ENCODE measurements around the gene FRMD5. TPM values are rescaled to one million over a fixed set of nuclear protein-coding genes. Genes with fewer than 3 reads are reported as not detected.

FRMD5 gene
- total and polyA plus RNA-seq, 2 donors = 0.09 to 0.11 TPM

DNA sequence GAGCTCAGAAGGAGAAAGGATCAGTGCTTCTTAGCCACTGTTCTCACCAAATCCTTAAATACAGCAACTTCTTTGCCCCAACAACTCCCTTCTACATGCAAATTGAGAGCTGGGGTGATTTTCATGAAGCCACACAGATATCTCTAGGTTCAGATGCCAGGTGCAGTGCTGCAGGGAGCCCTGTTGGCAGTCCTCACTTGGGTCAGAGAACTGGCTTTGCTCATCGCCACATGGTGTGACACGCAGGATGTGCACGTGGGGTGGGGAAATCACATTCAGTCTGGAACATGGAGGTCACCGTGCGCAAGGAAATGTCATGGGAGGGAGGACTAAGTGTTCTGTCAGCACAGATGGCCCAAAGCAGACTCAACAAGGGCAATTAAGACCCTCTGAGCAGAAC is 264.5 kb downstream of the FRMD5 start:
- Histone ChIP-seq H3K36me3 (ENCODE audit: control insufficient read depth in 2 of 2, insufficient read depth in 2 of 2, low read length in 1 of 2) (no peaks in the 10 kb centered on the region), H3K9me3 (ENCODE audit: control insufficient read depth in 2 of 2, insufficient read depth in 1 of 2, low read length in 1 of 2) (no peaks in the 10 kb centered on the region), H3K27me3 (ENCODE audit: control insufficient read depth in 2 of 2, insufficient read depth in 1 of 2, low read length in 1 of 2) (peaks cover 0 to 7% of the 10 kb centered on the region in 2 donors), H3K27ac (ENCODE audit: low read depth in 1 of 2, low read length in 1 of 2) (no peak overlapping the region), H3K4me1 (ENCODE audit: control insufficient read depth in 2 of 2, insufficient read depth in 2 of 2, low read length in 2 of 2) (no peaks in the 10 kb centered on the region), H3K4me3 (ENCODE audit: low read length in 2 of 2) (no peak overlapping the region)
- 84% methylated on average over 5 of the region's 5 CpGs for WGBS
- DNase-seq (ENCODE audit: low read depth in 6 of 9, low spot score in 9 of 9) = no peak

- H3K36me3 ChIP-seq (ENCODE audit: control insufficient read depth in 2 of 2, insufficient read depth in 2 of 2, low read length in 1 of 2) = no peaks in the 10 kb centered on the region
These were observed 265.0 kb downstream of the FRMD5 start for GRCh38 chr15:43930079-43930478.

DNA sequence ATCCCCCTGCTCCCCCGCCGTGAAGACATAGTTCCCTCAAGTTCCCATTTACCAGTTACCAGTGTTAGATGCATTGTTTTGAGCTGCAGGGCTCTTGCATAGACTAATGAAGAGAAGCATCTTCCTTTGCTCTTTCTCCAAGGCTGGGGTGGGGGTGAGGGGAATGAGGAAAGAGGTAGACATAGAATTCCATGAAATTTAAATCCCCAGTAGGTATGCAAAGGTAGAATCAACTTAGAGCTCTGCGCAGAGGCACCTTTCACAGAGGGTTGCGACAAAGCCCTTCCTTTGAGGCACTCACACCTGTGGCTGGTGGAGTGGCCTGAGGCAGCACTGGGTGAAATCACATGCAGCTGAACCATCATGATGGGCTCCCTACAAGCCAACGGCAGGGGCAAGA is 266.9 kb downstream of the FRMD5 start:
- Histone ChIP-seq H3K9me3 (ENCODE audit: control insufficient read depth in 2 of 2, insufficient read depth in 1 of 2, low read length in 1 of 2) (no peaks in the 10 kb centered on the region), H3K27me3 (ENCODE audit: control insufficient read depth in 2 of 2, insufficient read depth in 1 of 2, low read length in 1 of 2) (peaks cover 0 to 7% of the 10 kb centered on the region in 2 donors), H3K4me3 (ENCODE audit: low read length in 2 of 2) (no peak overlapping the region), H3K36me3 (ENCODE audit: control insufficient read depth in 2 of 2, insufficient read depth in 2 of 2, low read length in 1 of 2) (no peaks in the 10 kb centered on the region), H3K4me1 (ENCODE audit: control insufficient read depth in 2 of 2, insufficient read depth in 2 of 2, low read length in 2 of 2) (no peaks in the 10 kb centered on the region), H3K27ac (ENCODE audit: low read depth in 1 of 2, low read length in 1 of 2) (no peak overlapping the region)
- DNase-seq (ENCODE audit: low read depth in 6 of 9, low spot score in 9 of 9) = no peak
- WGBS = 68% methylated on average over 5 of the region's 5 CpGs

More at GRCh38 chr15:43930079-43930478, 265.0 kb downstream of the FRMD5 start:
- WGBS = 87% methylated on average over 2 of the region's 2 CpGs
- H3K27ac ChIP-seq (ENCODE audit: low read depth in 1 of 2, low read length in 1 of 2) = no peak overlapping the region
- no peak overlapping the region for H3K4me3 ChIP-seq (ENCODE audit: low read length in 2 of 2)
- no peaks in the 10 kb centered on the region for H3K9me3 ChIP-seq (ENCODE audit: control insufficient read depth in 2 of 2, insufficient read depth in 1 of 2, low read length in 1 of 2)
- peaks cover 0 to 7% of the 10 kb centered on the region in 2 donors for H3K27me3 ChIP-seq (ENCODE audit: control insufficient read depth in 2 of 2, insufficient read depth in 1 of 2, low read length in 1 of 2)
- no peak for DNase-seq (ENCODE audit: low read depth in 6 of 9, low spot score in 9 of 9)
- no peaks in the 10 kb centered on the region for H3K4me1 ChIP-seq (ENCODE audit: control insufficient read depth in 2 of 2, insufficient read depth in 2 of 2, low read length in 2 of 2)

GRCh38 chr15:43927203-43927602 is 267.9 kb downstream of the FRMD5 start:
- H3K4me1 ChIP-seq (ENCODE audit: control insufficient read depth in 2 of 2, insufficient read depth in 2 of 2, low read length in 2 of 2) = no peaks in the 10 kb centered on the region
- H3K36me3 ChIP-seq (ENCODE audit: control insufficient read depth in 2 of 2, insufficient read depth in 2 of 2, low read length in 1 of 2) = no peaks in the 10 kb centered on the region
- no peak overlapping the region for H3K27ac ChIP-seq (ENCODE audit: low read depth in 1 of 2, low read length in 1 of 2)
- no peak for DNase-seq (ENCODE audit: low read depth in 6 of 9, low spot score in 9 of 9)
- no peak overlapping the region for H3K4me3 ChIP-seq (ENCODE audit: low read length in 2 of 2)
- H3K27me3 ChIP-seq (ENCODE audit: control insufficient read depth in 2 of 2, insufficient read depth in 1 of 2, low read length in 1 of 2) = peaks cover 0 to 5% of the 10 kb centered on the region in 2 donors
- 86% methylated on average over 4 of the region's 4 CpGs for WGBS
- no peaks in the 10 kb centered on the region for H3K9me3 ChIP-seq (ENCODE audit: control insufficient read depth in 2 of 2, insufficient read depth in 1 of 2, low read length in 1 of 2)

GRCh38 chr15:43923553-43923952 is 271.5 kb downstream of the FRMD5 start:
- no peak for DNase-seq (ENCODE audit: low read depth in 6 of 9, low spot score in 9 of 9)
- no peak overlapping the region for H3K27ac ChIP-seq (ENCODE audit: low read depth in 1 of 2, low read length in 1 of 2)
- H3K27me3 ChIP-seq (ENCODE audit: control insufficient read depth in 2 of 2, insufficient read depth in 1 of 2, low read length in 1 of 2) = peaks cover 0 to 2% of the 10 kb centered on the region in 2 donors
- H3K9me3 ChIP-seq (ENCODE audit: control insufficient read depth in 2 of 2, insufficient read depth in 1 of 2, low read length in 1 of 2) = no peaks in the 10 kb centered on the region
- no peaks in the 10 kb centered on the region for H3K36me3 ChIP-seq (ENCODE audit: control insufficient read depth in 2 of 2, insufficient read depth in 2 of 2, low read length in 1 of 2)
- no peak overlapping the region for H3K4me3 ChIP-seq (ENCODE audit: low read length in 2 of 2)
- no peaks in the 10 kb centered on the region for H3K4me1 ChIP-seq (ENCODE audit: control insufficient read depth in 2 of 2, insufficient read depth in 2 of 2, low read length in 2 of 2)
- 97% methylated on average over 4 of the region's 4 CpGs for WGBS

DNA sequence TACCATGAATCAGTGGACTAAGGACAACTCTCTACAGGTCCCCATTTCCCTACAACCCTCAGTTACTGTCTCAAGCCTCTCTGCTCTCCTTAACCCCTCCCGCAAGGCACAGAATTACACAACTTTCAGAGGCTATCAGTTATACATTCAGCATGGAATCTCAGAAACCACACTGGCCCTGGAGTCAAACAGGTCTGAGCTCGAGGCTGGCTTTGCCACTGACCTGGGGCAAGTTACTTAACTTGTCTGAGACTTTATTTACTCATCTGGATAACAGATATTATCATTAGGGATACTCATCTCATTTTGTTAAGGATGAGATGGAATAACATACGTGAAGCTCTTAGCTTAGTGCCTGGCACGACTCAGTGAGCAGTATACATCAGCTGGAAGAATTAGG is 273.1 kb downstream of the FRMD5 start:
- no peaks in the 10 kb centered on the region for H3K36me3 ChIP-seq (ENCODE audit: control insufficient read depth in 2 of 2, insufficient read depth in 2 of 2, low read length in 1 of 2)
- peaks cover 0 to 2% of the 10 kb centered on the region in 2 donors for H3K27me3 ChIP-seq (ENCODE audit: control insufficient read depth in 2 of 2, insufficient read depth in 1 of 2, low read length in 1 of 2)
- WGBS = 91% methylated on average over 4 of the region's 4 CpGs
- no peak for DNase-seq (ENCODE audit: low read depth in 6 of 9, low spot score in 9 of 9)
- H3K27ac ChIP-seq (ENCODE audit: low read depth in 1 of 2, low read length in 1 of 2) = no peak overlapping the region
- H3K9me3 ChIP-seq (ENCODE audit: control insufficient read depth in 2 of 2, insufficient read depth in 1 of 2, low read length in 1 of 2) = no peaks in the 10 kb centered on the region
- no peaks in the 10 kb centered on the region for H3K4me1 ChIP-seq (ENCODE audit: control insufficient read depth in 2 of 2, insufficient read depth in 2 of 2, low read length in 2 of 2)
- no peak overlapping the region for H3K4me3 ChIP-seq (ENCODE audit: low read length in 2 of 2)

DNA sequence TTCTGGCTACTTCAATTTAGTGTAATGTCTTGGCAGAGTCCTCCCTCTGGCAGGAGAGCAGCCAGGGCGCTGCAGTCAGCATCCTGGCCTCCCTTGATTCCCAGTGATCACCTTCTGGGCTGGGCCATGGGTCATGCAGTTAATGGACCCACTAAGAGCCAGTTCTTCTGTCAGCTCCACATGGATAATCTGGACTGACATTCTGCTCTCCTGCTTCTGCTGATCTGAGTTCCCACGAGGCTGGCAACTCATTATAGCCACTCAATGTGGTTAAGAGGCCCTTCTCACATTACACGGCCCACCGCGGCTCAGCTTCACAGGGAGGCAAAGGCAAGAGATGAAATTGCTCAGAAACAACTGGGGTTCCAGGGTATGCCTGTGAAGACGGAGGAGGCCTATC is 274.3 kb downstream of the FRMD5 start:
- Histone ChIP-seq H3K4me1 (ENCODE audit: control insufficient read depth in 2 of 2, insufficient read depth in 2 of 2, low read length in 2 of 2) (no peaks in the 10 kb centered on the region), H3K9me3 (ENCODE audit: control insufficient read depth in 2 of 2, insufficient read depth in 1 of 2, low read length in 1 of 2) (no peaks in the 10 kb centered on the region), H3K27ac (ENCODE audit: low read depth in 1 of 2, low read length in 1 of 2) (no peak overlapping the region), H3K36me3 (ENCODE audit: control insufficient read depth in 2 of 2, insufficient read depth in 2 of 2, low read length in 1 of 2) (no peaks in the 10 kb centered on the region), H3K27me3 (ENCODE audit: control insufficient read depth in 2 of 2, insufficient read depth in 1 of 2, low read length in 1 of 2) (peaks cover 0 to 2% of the 10 kb centered on the region in 2 donors), H3K4me3 (ENCODE audit: low read length in 2 of 2) (no peak overlapping the region)
- no peak for DNase-seq (ENCODE audit: low read depth in 6 of 9, low spot score in 9 of 9)
- WGBS = 89% methylated on average over 6 of the region's 6 CpGs

GRCh38 chr15:43920254-43920600 is 274.8 kb downstream of the FRMD5 start:
- H3K27me3 ChIP-seq (ENCODE audit: control insufficient read depth in 2 of 2, insufficient read depth in 1 of 2, low read length in 1 of 2) = peaks cover 0 to 2% of the 10 kb centered on the region in 2 donors
- no peaks in the 10 kb centered on the region for H3K9me3 ChIP-seq (ENCODE audit: control insufficient read depth in 2 of 2, insufficient read depth in 1 of 2, low read length in 1 of 2)
- WGBS = 88% methylated on average over 2 of the region's 2 CpGs
- H3K4me3 ChIP-seq (ENCODE audit: low read length in 2 of 2) = no peak overlapping the region
- H3K4me1 ChIP-seq (ENCODE audit: control insufficient read depth in 2 of 2, insufficient read depth in 2 of 2, low read length in 2 of 2) = no peaks in the 10 kb centered on the region
- no peak for DNase-seq (ENCODE audit: low read depth in 6 of 9, low spot score in 9 of 9)
- no peaks in the 10 kb centered on the region for H3K36me3 ChIP-seq (ENCODE audit: control insufficient read depth in 2 of 2, insufficient read depth in 2 of 2, low read length in 1 of 2)
- no peak overlapping the region for H3K27ac ChIP-seq (ENCODE audit: low read depth in 1 of 2, low read length in 1 of 2)

- WGBS = 76% methylated on average over 5 of the region's 5 CpGs
- no peak overlapping the region for H3K27ac ChIP-seq (ENCODE audit: low read depth in 1 of 2, low read length in 1 of 2)
- DNase-seq (ENCODE audit: low read depth in 6 of 9, low spot score in 9 of 9) = no peak
- no peaks in the 10 kb centered on the region for H3K36me3 ChIP-seq (ENCODE audit: control insufficient read depth in 2 of 2, insufficient read depth in 2 of 2, low read length in 1 of 2)
- peaks cover 0 to 2% of the 10 kb centered on the region in 2 donors for H3K27me3 ChIP-seq (ENCODE audit: control insufficient read depth in 2 of 2, insufficient read depth in 1 of 2, low read length in 1 of 2)
- H3K4me1 ChIP-seq (ENCODE audit: control insufficient read depth in 2 of 2, insufficient read depth in 2 of 2, low read length in 2 of 2) = no peaks in the 10 kb centered on the region
- no peak overlapping the region for H3K4me3 ChIP-seq (ENCODE audit: low read length in 2 of 2)
- H3K9me3 ChIP-seq (ENCODE audit: control insufficient read depth in 2 of 2, insufficient read depth in 1 of 2, low read length in 1 of 2) = no peaks in the 10 kb centered on the region
These were observed 275.4 kb downstream of the FRMD5 start for GRCh38 chr15:43919540-43920253.

All from thymus (tissue), 11 donors.